ENCODE results near the gene UPK3BL2.
"Not testable (repeated sequence)": the region's sequence is repeated elsewhere in the genome, so short reads cannot be mapped to it uniquely, and the experiment has no call there.

GRCh38 chr7:102527822-102528793 lies 15.4 kb downstream of the UPK3BL2 start:
- TF ChIP-seq CTCF, EP300 (IDR thresholded peaks at IDR 0.05): not testable (repeated sequence)

Measured in suprapubic skin (tissue), 3 donors.